ENCODE data around the gene TOB1.
"Not testable (repeated sequence)": the region's sequence is repeated elsewhere in the genome, so short reads cannot be mapped to it uniquely, and the experiment has no call there.

The TOB1 gene

GRCh38 chr17:50883850-50884438, 17.8 kb upstream of the TOB1 start:
- no peak overlapping the region for H3K4me3 ChIP-seq (ENCODE audit: low read depth in 1 of 2, low read length in 2 of 2)
- no peaks in the 10 kb centered on the region for H3K9me3 ChIP-seq (ENCODE audit: control insufficient read depth in 1 of 2, low read length in 2 of 2)
- H3K27ac ChIP-seq (ENCODE audit: low read depth, low read length) = peak overlapping the region; percentile 87
- H3K36me3 ChIP-seq (ENCODE audit: control insufficient read depth in 1 of 2, insufficient read depth in 2 of 2, low read length in 2 of 2) = no peaks in the 10 kb centered on the region
- H3K9ac ChIP-seq (ENCODE audit: low read depth in 1 of 2, low read length in 2 of 2) = peak overlapping the region; percentile 52 to 81
- H3K4me1 ChIP-seq (ENCODE audit: control insufficient read depth in 1 of 2, insufficient read depth in 2 of 2, low read length in 2 of 2) = peaks cover 19 to 36% of the 10 kb centered on the region in 2 donors
- H3K27me3 ChIP-seq (ENCODE audit: control insufficient read depth in 1 of 2, insufficient read depth in 2 of 2, low read length in 2 of 2) = no peaks in the 10 kb centered on the region

- H3K4me3 ChIP-seq (ENCODE audit: low read depth in 1 of 2, low read length in 2 of 2) = no peak overlapping the region
- H3K27me3 ChIP-seq (ENCODE audit: control insufficient read depth in 1 of 2, insufficient read depth in 2 of 2, low read length in 2 of 2) = no peaks in the 10 kb centered on the region
- H3K4me1 ChIP-seq (ENCODE audit: control insufficient read depth in 1 of 2, insufficient read depth in 2 of 2, low read length in 2 of 2) = peaks cover 19 to 32% of the 10 kb centered on the region in 2 donors
- H3K27ac ChIP-seq (ENCODE audit: low read depth, low read length) = no peak overlapping the region
- H3K9ac ChIP-seq (ENCODE audit: low read depth in 1 of 2, low read length in 2 of 2) = no peak overlapping the region
- H3K9me3 ChIP-seq (ENCODE audit: control insufficient read depth in 1 of 2, low read length in 2 of 2) = no peaks in the 10 kb centered on the region
- no peaks in the 10 kb centered on the region for H3K36me3 ChIP-seq (ENCODE audit: control insufficient read depth in 1 of 2, insufficient read depth in 2 of 2, low read length in 2 of 2)
These were observed 16.7 kb upstream of the TOB1 start for GRCh38 chr17:50882851-50883250.

- no peaks in the 10 kb centered on the region for H3K27me3 ChIP-seq (ENCODE audit: control insufficient read depth in 1 of 2, insufficient read depth in 2 of 2, low read length in 2 of 2)
- H3K4me3 ChIP-seq (ENCODE audit: low read depth in 1 of 2, low read length in 2 of 2) = no peak overlapping the region
- no peak overlapping the region for H3K9ac ChIP-seq (ENCODE audit: low read depth in 1 of 2, low read length in 2 of 2)
- no peaks in the 10 kb centered on the region for H3K9me3 ChIP-seq (ENCODE audit: control insufficient read depth in 1 of 2, low read length in 2 of 2)
- H3K36me3 ChIP-seq (ENCODE audit: control insufficient read depth in 1 of 2, insufficient read depth in 2 of 2, low read length in 2 of 2) = no peaks in the 10 kb centered on the region
- peaks cover 16 to 19% of the 10 kb centered on the region in 2 donors for H3K4me1 ChIP-seq (ENCODE audit: control insufficient read depth in 1 of 2, insufficient read depth in 2 of 2, low read length in 2 of 2)
- H3K27ac ChIP-seq (ENCODE audit: low read depth, low read length) = no peak overlapping the region
These were observed 15.0 kb upstream of the TOB1 start for GRCh38 chr17:50881182-50881581.

GRCh38 chr17:50879086-50879485, 12.9 kb upstream of the TOB1 start:
- no peak overlapping the region for H3K4me3 ChIP-seq (ENCODE audit: low read depth in 1 of 2, low read length in 2 of 2)
- peaks cover 5% of the 10 kb centered on the region in 2 donors for H3K4me1 ChIP-seq (ENCODE audit: control insufficient read depth in 1 of 2, insufficient read depth in 2 of 2, low read length in 2 of 2)
- no peaks in the 10 kb centered on the region for H3K27me3 ChIP-seq (ENCODE audit: control insufficient read depth in 1 of 2, insufficient read depth in 2 of 2, low read length in 2 of 2)
- no peaks in the 10 kb centered on the region for H3K36me3 ChIP-seq (ENCODE audit: control insufficient read depth in 1 of 2, insufficient read depth in 2 of 2, low read length in 2 of 2)
- no peak overlapping the region for H3K9ac ChIP-seq (ENCODE audit: low read depth in 1 of 2, low read length in 2 of 2)
- no peaks in the 10 kb centered on the region for H3K9me3 ChIP-seq (ENCODE audit: control insufficient read depth in 1 of 2, low read length in 2 of 2)
- no peak overlapping the region for H3K27ac ChIP-seq (ENCODE audit: low read depth, low read length)

DNA sequence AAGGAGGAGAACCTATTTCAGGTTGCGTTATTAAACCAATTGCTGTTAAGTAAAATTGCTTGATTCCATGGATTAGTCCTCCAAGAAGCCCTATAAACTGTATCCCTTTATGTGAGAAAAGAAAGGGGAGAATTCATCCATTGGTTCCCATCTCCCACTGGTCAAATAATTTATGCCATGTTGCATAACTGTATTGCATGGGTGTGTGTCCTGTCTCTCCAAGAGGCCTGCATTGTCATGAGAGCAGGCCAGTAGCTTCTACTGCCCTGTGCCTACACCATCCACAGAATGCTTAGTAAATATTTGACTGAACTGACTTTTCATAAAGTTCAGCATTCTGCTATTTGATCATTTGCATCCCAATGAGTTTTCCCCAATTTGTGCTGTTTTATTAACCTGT, 11.7 kb upstream of the TOB1 start:
- Histone ChIP-seq H3K4me1 (ENCODE audit: control insufficient read depth in 1 of 2, insufficient read depth in 2 of 2, low read length in 2 of 2) (no peaks in the 10 kb centered on the region), H3K9me3 (ENCODE audit: control insufficient read depth in 1 of 2, low read length in 2 of 2) (no peaks in the 10 kb centered on the region), H3K27ac (ENCODE audit: low read depth, low read length) (no peak overlapping the region), H3K36me3 (ENCODE audit: control insufficient read depth in 1 of 2, insufficient read depth in 2 of 2, low read length in 2 of 2) (no peaks in the 10 kb centered on the region), H3K9ac (ENCODE audit: low read depth in 1 of 2, low read length in 2 of 2) (no peak overlapping the region), H3K4me3 (ENCODE audit: low read depth in 1 of 2, low read length in 2 of 2) (no peak overlapping the region), H3K27me3 (ENCODE audit: control insufficient read depth in 1 of 2, insufficient read depth in 2 of 2, low read length in 2 of 2) (no peaks in the 10 kb centered on the region)

DNA sequence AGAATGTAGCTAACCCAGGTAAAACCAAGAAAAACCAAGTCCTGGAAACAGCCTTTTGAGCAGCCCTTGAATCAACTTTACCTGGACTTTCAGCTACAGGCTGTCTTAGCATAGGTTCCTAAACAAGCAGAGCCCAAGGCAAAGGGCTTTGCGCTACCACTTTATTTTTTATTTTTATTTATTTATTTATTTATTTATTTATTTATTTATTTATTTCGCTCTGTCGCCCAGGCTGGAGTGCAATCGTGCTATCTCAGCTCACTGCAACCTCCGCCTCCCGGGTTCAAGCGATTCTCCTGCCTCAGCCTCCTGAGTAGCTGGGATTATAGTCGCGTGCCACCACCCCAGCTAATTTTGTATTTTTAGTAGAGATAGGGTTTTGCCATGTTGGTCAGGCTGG, 10.9 kb upstream of the TOB1 start:
- H3K27me3 ChIP-seq (ENCODE audit: control insufficient read depth in 1 of 2, insufficient read depth in 2 of 2, low read length in 2 of 2); H3K27ac ChIP-seq (ENCODE audit: low read depth, low read length); H3K4me1 ChIP-seq (ENCODE audit: control insufficient read depth in 1 of 2, insufficient read depth in 2 of 2, low read length in 2 of 2); H3K36me3 ChIP-seq (ENCODE audit: control insufficient read depth in 1 of 2, insufficient read depth in 2 of 2, low read length in 2 of 2); H3K9me3 ChIP-seq (ENCODE audit: control insufficient read depth in 1 of 2, low read length in 2 of 2); H3K9ac ChIP-seq (ENCODE audit: low read depth in 1 of 2, low read length in 2 of 2); H3K4me3 ChIP-seq (ENCODE audit: low read depth in 1 of 2, low read length in 2 of 2): not testable (repeated sequence)

- H3K27me3 ChIP-seq (ENCODE audit: control insufficient read depth in 1 of 2, insufficient read depth in 2 of 2, low read length in 2 of 2) = no peaks in the 10 kb centered on the region
- no peak overlapping the region for H3K9ac ChIP-seq (ENCODE audit: low read depth in 1 of 2, low read length in 2 of 2)
- no peaks in the 10 kb centered on the region for H3K36me3 ChIP-seq (ENCODE audit: control insufficient read depth in 1 of 2, insufficient read depth in 2 of 2, low read length in 2 of 2)
- H3K9me3 ChIP-seq (ENCODE audit: control insufficient read depth in 1 of 2, low read length in 2 of 2) = no peaks in the 10 kb centered on the region
- H3K27ac ChIP-seq (ENCODE audit: low read depth, low read length) = no peak overlapping the region
- H3K4me3 ChIP-seq (ENCODE audit: low read depth in 1 of 2, low read length in 2 of 2) = no peak overlapping the region
- H3K4me1 ChIP-seq (ENCODE audit: control insufficient read depth in 1 of 2, insufficient read depth in 2 of 2, low read length in 2 of 2) = peaks cover 9 to 11% of the 10 kb centered on the region in 2 donors
These were observed 8.9 kb upstream of the TOB1 start for GRCh38 chr17:50875074-50875473.

DNA sequence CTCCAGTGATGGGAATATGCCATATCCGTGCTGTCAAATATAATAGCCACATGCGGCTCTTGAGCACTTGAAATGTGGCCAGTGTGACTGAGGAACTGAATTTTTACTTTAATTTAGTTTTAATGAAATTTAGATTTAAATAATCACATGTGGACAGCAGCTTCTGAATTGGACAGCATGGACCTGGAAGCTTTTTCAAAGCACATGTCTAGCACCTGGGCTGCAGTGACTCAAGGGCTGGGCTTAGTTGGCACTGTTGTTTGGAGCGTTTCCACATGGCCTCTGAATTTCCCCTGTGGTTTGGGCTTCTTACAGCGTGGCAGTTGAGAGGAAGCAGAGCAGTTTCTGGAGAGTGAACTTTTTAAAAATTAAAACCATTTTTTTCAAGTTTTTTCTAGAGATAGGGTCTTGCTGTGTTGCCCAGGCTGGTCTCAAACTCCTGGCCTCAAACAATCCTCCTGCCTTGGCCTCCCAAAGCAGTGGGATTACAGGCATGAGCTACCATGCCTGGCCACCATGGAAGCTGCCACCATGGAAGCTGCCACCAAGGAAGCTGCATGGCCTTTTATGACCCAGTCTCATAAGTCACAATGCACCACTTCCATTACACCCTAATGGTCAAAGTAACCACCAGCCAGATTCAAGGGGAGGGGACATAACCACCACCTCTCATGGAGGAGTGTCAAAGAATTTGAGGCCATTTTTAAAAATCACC, 6.7 kb upstream of the TOB1 start:
- Histone ChIP-seq H3K4me1 (ENCODE audit: control insufficient read depth in 1 of 2, insufficient read depth in 2 of 2, low read length in 2 of 2) (peaks cover 9 to 11% of the 10 kb centered on the region in 2 donors), H3K9me3 (ENCODE audit: control insufficient read depth in 1 of 2, low read length in 2 of 2) (no peaks in the 10 kb centered on the region), H3K27ac (ENCODE audit: low read depth, low read length) (no peak overlapping the region)

DNA sequence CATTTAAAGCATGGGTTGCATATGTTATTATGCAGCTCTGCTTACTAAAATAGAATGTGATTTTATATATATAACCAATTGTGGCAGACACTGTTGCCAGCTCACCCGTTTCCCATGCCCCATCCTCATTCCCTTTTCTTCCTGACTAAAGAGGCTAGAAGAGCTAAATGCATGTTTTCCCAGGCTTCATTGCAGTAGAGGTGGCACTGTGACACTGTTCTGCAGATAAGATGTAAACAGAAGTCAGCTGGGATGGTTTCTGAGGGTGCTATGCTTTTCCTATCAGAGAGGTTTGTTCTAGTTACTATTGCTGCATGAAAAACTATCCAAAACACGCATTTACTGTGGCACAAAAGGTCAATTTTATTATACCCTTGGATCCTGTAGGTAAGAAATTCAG, 5.7 kb upstream of the TOB1 start:
- no peak overlapping the region for H3K4me3 ChIP-seq (ENCODE audit: low read depth in 1 of 2, low read length in 2 of 2)
- no peaks in the 10 kb centered on the region for H3K27me3 ChIP-seq (ENCODE audit: control insufficient read depth in 1 of 2, insufficient read depth in 2 of 2, low read length in 2 of 2)
- no peak overlapping the region for H3K27ac ChIP-seq (ENCODE audit: low read depth, low read length)
- H3K9ac ChIP-seq (ENCODE audit: low read depth in 1 of 2, low read length in 2 of 2) = no peak overlapping the region
- H3K9me3 ChIP-seq (ENCODE audit: control insufficient read depth in 1 of 2, low read length in 2 of 2) = no peaks in the 10 kb centered on the region
- peaks cover 9 to 11% of the 10 kb centered on the region in 2 donors for H3K4me1 ChIP-seq (ENCODE audit: control insufficient read depth in 1 of 2, insufficient read depth in 2 of 2, low read length in 2 of 2)
- no peaks in the 10 kb centered on the region for H3K36me3 ChIP-seq (ENCODE audit: control insufficient read depth in 1 of 2, insufficient read depth in 2 of 2, low read length in 2 of 2)

More for the DNA sequence above, 6.7 kb upstream of the TOB1 start:
- H3K4me3 ChIP-seq (ENCODE audit: low read depth in 1 of 2, low read length in 2 of 2) = no peak overlapping the region
- H3K9ac ChIP-seq (ENCODE audit: low read depth in 1 of 2, low read length in 2 of 2) = no peak overlapping the region
- no peaks in the 10 kb centered on the region for H3K27me3 ChIP-seq (ENCODE audit: control insufficient read depth in 1 of 2, insufficient read depth in 2 of 2, low read length in 2 of 2)
- H3K36me3 ChIP-seq (ENCODE audit: control insufficient read depth in 1 of 2, insufficient read depth in 2 of 2, low read length in 2 of 2) = no peaks in the 10 kb centered on the region

- Histone ChIP-seq H3K4me3 (ENCODE audit: low read depth in 1 of 2, low read length in 2 of 2) (no peak overlapping the region), H3K36me3 (ENCODE audit: control insufficient read depth in 1 of 2, insufficient read depth in 2 of 2, low read length in 2 of 2) (no peaks in the 10 kb centered on the region), H3K4me1 (ENCODE audit: control insufficient read depth in 1 of 2, insufficient read depth in 2 of 2, low read length in 2 of 2) (peaks cover 9 to 11% of the 10 kb centered on the region in 2 donors), H3K9ac (ENCODE audit: low read depth in 1 of 2, low read length in 2 of 2) (no peak overlapping the region), H3K27ac (ENCODE audit: low read depth, low read length) (no peak overlapping the region), H3K9me3 (ENCODE audit: control insufficient read depth in 1 of 2, low read length in 2 of 2) (no peaks in the 10 kb centered on the region), H3K27me3 (ENCODE audit: control insufficient read depth in 1 of 2, insufficient read depth in 2 of 2, low read length in 2 of 2) (no peaks in the 10 kb centered on the region)
These were observed 5.2 kb upstream of the TOB1 start for GRCh38 chr17:50871364-50871763.

Data from duodenal mucosa (tissue), 2 donors.